ENCODE results near the gene E2F7.
"Not testable (repeated sequence)": the region's sequence is repeated elsewhere in the genome, so short reads cannot be mapped to it uniquely, and the experiment has no call there.

The E2F7 gene, protein sequence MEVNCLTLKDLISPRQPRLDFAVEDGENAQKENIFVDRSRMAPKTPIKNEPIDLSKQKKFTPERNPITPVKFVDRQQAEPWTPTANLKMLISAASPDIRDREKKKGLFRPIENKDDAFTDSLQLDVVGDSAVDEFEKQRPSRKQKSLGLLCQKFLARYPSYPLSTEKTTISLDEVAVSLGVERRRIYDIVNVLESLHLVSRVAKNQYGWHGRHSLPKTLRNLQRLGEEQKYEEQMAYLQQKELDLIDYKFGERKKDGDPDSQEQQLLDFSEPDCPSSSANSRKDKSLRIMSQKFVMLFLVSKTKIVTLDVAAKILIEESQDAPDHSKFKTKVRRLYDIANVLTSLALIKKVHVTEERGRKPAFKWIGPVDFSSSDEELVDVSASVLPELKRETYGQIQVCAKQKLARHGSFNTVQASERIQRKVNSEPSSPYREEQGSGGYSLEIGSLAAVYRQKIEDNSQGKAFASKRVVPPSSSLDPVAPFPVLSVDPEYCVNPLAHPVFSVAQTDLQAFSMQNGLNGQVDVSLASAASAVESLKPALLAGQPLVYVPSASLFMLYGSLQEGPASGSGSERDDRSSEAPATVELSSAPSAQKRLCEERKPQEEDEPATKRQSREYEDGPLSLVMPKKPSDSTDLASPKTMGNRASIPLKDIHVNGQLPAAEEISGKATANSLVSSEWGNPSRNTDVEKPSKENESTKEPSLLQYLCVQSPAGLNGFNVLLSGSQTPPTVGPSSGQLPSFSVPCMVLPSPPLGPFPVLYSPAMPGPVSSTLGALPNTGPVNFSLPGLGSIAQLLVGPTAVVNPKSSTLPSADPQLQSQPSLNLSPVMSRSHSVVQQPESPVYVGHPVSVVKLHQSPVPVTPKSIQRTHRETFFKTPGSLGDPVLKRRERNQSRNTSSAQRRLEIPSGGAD

DNA sequence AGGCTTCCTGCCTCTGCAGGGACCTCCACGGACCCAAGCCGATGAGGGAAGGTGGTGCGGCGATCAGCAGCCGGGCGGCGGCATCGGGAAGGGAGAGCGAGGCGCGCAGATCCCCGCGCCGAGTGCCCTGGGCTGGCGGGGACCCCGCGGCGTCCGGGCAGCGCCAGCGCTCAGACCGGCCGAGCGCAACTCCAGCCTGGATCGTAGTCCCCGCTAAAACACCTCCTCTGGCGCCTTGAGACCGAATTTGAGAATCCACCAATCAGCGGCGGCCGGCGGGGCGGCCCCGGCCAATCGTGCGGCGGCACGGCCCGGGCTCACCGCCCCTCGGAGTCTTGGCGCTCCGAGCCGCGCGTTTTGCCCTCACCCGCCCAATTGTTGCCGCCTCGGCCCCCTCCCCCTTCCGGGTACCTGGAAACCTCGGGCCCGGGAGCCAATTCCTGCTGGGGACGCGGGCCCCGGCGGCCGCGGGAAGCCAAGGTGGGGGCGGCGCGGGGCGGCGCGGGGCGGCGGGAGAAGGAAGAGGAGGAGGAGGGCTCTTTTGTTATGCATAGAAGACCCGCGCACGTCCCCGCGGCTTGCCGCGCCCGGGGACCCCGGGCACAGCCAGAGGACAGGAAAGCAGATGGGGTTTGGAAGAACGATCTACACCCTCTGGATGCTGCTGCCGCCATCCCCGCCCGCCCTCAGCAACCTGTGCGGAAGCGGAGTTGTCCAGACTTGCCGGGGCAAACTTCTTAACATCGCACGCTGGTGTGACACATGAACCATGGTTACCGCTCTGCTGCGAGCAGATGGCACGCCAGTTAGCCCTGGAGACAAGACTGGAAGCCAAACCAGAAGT, at the start of gene E2F7:
TSS of gene E2F7 (minus strand) at position 209 of the 844 bp plus-strand sequence. CDS start 934 bp downstream, outside the sequence.
- peak; percentile 68 for DNase-seq (ENCODE audit: low spot score)

DNA sequence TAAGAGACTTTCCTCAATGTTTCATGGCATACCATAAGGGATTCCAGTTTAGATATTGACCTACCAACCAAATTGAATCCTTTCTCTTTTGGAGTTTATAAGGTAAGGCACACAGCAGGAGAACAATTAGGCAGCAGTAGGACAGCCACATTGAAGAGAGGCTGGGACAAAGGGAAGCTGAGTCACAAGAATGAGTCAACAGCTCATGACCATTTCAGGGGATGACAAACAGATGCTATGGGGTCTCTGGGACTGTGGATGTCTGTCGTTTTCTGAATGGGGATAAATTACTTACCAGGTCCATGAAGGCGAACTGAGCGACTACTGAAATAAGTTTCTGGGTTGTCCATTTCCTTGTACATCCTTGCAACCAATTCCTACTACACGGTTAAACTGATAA, 48.6 kb upstream of the E2F7 start:
- DNase-seq (ENCODE audit: low spot score) = no peak

DNA sequence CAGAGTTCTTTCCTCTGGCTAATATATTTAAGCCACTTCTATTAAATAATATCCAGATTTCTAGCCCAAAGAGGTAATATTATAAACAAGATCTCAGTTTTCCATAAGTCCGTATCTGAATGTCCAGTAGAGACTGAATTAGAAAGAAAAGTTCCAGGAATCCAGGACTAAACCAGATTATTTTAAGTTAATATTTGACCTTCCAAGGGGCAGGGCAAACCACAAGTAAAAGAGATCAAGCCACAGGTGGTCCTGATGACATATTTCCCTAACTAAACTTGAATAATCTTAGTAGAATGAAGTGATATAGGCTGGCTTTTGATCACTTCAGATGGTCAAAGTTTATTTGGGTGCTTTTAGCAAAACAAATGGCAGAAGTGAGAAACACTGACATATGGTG, 43.3 kb upstream of the E2F7 start:
- DNase-seq (ENCODE audit: low spot score) = no peak

DNA sequence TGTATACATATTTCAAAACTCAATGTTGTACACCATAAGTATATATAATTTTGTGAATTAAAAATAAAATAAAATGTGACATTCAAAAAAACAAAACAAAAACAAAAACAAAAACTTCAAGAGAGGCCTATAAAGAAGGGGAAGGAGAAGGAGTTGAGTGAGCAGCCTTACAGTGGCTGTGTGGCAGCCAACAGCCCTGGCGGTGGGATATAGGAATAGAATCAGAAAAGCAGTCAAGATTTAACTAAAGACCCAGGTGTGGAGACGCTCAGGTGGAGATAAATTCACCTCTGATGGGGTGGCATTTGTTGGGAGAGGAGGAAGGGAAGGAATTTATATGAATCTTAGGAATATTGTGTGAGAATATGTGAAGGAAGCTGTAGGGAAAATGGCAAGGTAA, 41.8 kb upstream of the E2F7 start:
- DNase-seq (ENCODE audit: low spot score) = no peak

DNA sequence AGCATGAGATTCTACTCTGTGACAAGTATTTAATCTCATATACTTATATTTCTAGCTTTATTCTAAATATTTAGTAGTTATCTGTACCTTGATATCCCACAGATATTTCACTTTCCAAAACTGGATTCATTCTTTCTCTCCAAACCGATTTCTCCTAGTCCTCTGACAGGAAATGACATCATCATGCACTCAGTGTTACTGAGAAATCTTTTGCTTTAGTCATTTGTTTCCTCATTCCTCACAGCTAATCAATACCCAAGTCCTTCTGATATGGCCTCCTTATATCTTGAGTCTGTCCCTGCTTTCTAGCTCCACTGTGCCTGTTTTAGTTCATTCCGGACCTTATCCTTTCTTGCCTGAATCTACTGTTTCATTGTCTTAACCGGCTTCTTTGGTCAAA, 39.4 kb upstream of the E2F7 start:
- DNase-seq (ENCODE audit: low spot score) = no peak

DNA sequence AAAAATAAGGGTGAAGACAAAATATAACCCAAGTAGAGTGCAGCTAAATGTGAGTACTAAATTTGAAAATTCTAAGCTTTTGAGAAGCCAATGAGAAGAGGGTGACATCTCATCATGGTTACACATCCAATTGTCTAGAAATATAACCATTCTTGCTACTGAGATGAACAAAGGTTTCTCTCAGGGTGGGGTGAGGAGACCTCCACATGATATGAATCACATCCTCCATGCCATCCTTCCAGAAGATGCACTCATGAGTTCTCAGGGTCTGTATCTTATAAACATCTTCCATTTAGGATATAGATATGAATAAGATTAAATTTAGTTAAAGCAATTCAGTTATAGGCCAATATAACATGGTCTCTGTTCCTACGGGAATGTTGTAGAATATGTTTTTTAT, 38.9 kb upstream of the E2F7 start:
- no peak for DNase-seq (ENCODE audit: low spot score)

DNA sequence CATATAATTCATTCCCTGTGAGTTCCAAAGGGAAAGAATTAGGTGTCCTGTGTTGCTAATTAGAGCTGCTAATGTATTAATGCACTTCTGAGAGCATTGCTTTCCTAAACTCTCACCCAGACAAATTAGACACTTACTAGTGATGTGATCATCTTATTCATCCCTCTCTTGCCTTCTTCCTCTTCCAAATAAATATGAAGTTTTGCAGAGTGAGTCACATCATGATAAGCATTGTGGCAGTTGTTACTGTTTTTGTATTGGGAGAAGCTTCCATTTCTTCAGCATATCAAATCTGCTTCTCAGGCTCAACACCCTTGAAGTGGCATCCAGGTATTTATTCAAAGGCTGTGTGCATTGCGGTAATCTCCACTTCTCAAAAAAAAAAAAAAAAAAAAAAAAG, 37.3 kb upstream of the E2F7 start:
- DNase-seq (ENCODE audit: low spot score) = no peak

DNA sequence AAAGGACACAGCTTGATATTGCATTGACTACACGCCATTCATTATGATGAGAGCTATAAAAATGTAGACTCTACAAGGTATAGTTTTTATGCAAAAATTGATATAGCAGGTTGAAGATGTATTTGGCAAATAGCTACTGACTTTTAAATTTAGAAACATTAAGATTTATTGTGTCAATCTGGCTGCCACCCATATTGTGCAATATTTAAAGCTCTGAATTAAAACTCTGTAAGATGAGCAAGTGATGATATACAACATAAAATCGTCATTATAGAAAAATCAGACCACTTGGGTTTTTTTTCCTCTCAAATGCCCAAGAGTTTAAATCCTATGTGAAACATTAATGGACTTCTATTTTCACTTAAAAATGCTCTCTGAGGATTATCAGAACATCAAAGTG, 36.8 kb upstream of the E2F7 start:
- DNase-seq (ENCODE audit: low spot score) = no peak

DNA sequence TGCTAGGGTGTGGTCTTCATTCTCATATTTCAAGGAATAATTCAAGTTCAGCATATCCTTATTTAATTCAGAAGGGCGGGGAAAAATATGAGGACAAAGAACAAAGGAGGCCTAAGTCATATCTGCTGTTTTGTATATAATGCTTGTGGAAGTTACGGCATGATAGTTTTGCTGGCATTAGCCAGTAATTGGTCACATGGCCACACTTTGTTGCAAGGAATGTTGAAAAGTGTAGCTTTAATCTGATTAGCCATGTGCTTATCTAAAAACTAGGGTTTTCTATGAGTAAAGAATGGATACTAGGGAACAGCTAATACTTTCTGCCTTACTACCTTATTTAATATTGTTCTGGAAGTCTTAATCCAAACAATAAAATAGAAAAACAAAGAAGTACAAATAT, 34.4 kb upstream of the E2F7 start:
- DNase-seq (ENCODE audit: low spot score) = no peak

DNA sequence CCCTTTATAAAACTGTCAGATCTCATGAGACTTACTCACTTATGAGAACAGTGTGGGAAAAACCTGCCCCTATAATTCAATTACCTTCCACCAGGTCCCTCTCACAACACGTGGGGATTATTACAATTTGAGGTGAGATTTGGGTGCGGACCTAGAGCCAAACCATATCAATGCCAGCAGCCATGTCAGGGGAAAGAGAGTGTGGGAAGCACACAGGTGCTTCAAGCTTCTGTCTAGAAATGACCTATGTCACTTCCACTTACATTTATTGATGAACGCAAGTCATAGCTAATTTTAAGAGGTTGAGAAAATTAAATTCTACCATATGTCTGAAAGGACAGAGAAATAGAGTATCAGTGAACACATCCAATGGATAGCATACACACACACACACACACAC, 32.5 kb upstream of the E2F7 start:
- DNase-seq (ENCODE audit: low spot score) = no peak

DNA sequence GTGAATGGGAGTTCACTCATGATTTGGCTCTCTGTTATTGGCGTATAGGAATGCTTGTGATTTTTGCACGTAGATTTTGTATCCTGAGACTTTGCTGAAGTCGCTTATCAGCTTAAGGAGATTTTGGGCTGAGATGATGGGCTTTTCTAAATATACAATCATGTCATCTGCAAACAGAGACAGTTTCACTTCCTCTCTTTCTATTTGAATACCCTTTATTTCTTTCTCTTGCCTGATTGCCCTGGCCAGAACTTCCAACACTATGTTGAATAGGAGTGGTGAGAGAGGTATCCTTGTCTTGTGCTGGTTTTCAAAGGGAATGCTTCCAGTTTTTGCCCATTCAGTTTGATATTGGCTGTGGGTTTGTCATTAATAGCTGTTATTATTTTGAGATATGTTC, 26.9 kb upstream of the E2F7 start:
- not testable (repeated sequence) for DNase-seq (ENCODE audit: low spot score)

DNA sequence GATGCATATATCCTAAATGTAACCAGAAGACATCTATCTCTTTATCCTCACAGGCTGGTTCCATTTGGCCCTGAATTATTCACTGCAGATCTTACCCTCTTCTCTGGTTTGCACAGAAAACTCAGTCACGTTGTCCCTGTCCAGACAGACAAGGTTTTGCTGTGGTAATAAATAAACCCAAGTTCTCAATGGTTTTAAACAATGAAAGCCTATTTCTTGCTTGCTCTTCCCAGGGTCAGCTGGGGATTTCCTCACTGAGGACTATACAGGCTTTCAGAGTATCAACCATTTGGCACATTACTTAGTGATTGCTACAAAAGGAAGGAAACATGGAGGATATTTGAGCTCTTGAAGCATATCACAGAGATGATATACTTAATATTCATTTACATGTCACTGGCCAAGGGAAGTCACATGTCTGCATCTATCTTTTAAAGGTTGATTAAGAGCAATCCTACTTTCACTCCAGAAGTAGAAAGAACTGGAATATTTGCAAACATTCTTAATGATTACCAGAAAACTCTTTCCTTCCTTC, 24.4 kb upstream of the E2F7 start:
- DNase-seq (ENCODE audit: low spot score) = no peak

DNA sequence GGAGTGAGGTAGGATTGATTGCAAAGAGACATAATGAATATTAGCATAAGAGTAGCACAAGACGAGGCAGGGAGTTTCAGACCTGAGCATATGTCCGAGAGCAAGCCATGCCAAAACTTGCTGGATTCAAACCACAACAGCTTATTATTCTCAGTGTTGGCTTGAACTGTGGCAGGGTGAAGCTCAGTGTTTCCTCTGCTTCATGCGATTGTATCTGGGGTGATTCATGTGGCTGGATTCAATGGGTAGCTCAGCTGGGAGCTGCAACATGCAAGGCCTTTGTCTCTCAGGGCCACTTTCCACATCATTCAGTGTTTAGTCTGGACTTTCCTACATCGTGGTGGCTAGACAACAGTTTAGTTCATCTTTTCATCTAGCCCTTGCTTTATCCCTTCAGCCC, 22.1 kb upstream of the E2F7 start:
- no peak for DNase-seq (ENCODE audit: low spot score)

DNA sequence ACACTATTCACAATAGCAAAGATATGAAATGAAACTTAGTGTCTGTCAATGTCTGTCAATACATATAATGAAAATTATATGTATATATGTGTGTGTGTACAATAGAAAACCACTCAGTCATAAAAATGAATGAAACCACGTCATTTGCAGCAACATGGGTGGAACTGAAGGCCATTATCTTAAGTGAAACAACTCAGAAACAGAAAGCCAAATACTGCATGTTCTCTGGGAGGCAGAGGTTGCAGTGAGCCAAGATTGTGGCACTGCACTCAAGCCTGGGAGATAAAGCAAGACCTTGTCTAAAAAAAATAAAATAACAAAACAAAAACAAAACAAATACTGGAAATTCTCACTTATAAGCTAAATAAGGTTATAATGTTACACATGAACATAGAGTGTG, 16.7 kb upstream of the E2F7 start:
- DNase-seq (ENCODE audit: low spot score) = no peak

DNA sequence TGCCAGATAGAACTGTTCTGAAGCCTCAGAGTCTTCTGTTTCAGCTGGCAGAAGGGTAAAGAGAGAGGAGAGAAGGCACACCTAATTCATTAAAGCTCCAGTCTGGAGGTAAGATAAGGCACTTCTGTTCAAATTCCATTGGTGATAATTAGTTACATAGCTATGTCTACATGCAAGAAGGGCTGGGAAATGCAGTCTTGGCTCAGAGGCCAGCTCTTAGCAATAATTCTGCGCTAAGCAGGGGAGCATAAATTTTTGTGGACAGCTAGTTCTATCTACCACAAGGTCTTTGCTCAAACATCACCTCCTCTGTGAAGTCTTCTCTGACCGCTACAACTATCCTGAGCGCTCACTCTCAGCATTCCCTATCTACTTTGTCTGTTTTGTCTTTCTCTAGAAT, 14.3 kb upstream of the E2F7 start:
- DNase-seq (ENCODE audit: low spot score) = no peak

DNA sequence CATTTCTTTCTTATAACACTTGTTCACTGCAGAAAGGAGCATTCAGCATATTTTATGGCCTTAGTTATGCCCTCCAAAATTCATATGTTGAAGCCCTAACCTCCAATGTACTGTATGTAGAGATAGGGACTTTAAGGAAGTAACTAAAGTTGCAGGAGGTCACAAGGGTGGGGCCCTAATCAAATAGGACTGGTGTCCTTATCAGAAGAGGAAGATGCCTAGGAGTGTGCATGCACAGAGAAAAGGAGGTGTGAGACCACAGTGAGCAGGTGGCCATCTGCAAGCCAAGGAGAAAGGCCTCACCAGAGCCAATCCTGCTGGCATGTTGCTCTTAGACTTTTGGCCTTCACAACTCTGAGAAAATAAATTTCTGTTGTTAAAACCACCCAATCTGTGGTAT, 12.9 kb upstream of the E2F7 start:
- DNase-seq (ENCODE audit: low spot score) = no peak

DNA sequence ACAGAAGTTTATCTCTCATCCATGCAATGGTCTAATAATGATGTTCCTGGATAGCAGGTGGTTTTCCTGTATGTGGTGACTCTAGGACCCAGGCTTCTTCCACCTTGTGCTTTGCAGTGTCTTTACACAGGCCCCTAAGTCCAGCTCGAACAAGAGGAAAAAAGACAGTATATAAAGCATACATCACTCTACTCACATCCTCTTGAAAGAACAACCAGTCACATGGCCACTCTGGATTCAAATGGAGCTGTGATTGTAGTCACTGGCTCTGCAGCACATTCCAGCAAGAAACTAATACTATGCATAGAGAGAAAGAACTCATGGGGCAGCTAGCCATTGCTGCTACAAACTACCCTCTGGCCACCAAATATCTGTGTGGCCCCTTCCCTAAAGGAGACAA, 11.5 kb upstream of the E2F7 start:
- no peak for DNase-seq (ENCODE audit: low spot score)

DNA sequence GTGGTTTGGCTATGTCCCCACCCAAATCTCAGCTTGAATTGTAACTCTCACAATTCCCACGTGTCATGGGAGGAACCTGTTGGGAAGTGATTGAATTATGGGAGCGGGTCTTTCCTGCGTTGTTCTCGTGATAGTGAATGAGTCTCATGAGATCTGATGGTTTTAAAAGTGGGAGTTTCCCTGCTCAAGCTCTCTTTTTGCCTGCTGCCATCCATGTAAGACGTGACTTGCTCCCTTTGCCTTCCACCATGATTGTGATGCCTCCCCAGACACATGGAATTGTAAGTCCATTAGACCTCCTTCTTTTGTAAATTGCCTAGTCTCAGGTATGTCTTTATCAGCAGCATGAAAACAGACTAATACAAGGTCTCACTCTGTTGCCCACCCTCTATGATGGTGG, 8.5 kb upstream of the E2F7 start:
- not testable (repeated sequence) for DNase-seq (ENCODE audit: low spot score)

DNA sequence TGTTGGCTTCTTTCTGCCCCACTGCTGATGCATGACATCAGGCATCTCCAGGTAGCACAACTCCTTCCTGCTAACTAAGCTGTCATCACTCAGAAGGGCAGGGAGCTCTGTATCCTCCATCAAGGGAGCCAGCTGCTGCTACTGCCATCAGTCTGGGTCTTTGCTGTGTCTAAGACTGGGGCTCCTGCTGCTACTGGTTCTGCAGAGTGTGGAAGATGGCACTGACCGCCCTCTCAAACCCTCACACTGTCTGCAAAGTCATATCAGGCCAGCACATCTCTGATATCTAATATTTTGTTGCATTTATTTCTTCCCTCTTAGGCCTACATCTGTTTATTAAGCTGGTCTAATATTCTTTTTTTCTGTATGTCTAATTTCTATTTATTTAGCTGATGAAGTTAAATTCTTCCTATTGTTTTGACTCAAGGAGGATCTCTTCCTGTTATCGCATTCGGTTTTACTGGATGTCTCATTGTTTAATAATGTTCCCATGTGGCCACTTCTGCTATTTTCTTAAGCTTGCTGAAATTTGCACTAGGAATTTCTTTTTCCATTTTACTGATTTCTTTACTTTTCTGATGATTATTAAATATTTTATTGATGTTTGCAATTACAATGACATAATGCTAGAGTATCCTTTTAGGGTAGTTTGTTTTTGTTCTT, 7.6 kb upstream of the E2F7 start:
- DNase-seq (ENCODE audit: low spot score) = no peak

DNA sequence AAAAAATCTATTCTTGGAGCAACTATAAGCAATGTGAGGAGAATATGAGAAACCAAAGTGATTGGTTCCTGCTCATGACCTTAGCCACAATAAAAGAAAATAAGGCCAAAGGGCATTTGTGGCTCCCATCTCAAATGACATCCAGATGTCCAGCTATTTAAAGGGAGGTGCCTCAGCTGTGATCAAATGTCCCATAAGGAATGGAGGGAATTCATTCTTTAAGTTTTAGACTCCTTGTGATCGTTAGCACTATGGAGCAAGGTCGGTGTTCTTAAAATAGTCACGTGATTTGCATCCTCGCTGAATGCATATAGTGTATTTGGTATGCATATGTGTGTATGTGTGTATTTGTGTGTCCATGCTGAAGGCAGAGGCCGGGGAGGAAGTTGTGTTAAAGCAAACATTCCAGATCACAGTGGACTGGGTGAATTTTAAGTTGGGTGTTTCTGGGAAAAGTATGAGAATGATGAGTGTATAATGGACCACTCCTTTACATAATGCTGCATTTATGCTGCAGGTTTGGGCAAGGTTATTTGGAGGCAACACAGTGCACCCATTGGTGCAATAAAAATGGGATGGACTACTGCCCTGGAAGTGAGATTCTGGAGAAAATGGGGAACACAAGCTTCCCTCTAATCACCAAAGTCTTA, 5.6 kb upstream of the E2F7 start:
- no peak for DNase-seq (ENCODE audit: low spot score)

DNA sequence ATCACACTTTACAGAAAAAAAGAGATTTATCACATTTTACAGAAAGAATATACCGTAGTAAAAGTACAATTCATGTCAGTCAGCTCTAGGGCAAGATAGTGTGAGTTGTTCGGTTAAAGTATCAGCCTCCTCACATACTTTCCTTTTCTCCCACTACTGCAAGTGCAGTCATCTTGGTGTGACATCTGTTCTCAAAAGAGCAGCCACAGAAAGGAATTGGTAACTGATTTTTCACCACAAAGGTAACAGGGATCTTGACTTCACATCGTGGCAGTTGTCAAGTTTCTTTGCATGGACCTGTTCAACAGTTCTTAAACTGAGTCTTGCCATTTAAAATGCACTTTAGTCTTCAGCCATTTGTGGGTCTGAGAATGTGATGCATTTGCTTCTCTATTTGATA, 5.0 kb upstream of the E2F7 start:
- no peak for DNase-seq (ENCODE audit: low spot score)

Data from globus pallidus (tissue), 1 donor.